Measurements from ENCODE around the gene SH3BGRL3.

DNA sequence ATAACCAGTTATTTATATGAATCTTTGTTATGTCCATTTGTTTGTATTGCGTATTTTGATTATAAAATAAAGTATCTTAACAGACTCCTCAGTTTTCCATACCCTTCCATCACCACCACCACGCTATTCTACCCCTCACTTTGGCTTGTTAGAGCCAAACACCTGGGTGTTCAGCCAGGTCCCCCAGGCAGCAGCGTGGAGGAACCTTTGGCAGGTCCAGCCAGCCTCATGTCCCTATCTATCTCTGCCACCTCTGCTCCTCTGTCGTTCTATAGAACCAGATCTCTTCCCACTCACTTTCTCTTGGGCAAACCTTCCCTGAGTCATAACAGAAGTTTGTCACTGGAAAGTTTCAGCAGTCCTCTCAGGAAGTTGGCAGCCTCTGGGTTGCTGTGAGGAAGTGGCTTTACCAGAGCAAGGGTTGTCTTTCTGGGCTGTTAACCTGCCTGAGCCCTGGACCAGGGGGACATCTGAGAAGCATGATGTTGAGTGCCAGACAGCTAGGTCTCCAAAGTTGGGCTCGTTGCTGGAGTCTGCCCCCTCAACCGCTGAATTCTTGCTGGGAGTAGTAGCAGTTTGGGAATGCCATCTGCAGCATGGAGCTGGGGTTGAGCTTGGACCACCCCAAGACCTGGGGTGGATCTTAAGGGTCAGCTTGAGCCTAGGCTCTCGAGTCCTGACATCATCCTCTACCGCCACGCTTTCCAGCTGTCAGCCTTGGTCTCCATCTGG lies 996 bp upstream of the SH3BGRL3 start:
- TF ChIP-seq, protein P1, sequence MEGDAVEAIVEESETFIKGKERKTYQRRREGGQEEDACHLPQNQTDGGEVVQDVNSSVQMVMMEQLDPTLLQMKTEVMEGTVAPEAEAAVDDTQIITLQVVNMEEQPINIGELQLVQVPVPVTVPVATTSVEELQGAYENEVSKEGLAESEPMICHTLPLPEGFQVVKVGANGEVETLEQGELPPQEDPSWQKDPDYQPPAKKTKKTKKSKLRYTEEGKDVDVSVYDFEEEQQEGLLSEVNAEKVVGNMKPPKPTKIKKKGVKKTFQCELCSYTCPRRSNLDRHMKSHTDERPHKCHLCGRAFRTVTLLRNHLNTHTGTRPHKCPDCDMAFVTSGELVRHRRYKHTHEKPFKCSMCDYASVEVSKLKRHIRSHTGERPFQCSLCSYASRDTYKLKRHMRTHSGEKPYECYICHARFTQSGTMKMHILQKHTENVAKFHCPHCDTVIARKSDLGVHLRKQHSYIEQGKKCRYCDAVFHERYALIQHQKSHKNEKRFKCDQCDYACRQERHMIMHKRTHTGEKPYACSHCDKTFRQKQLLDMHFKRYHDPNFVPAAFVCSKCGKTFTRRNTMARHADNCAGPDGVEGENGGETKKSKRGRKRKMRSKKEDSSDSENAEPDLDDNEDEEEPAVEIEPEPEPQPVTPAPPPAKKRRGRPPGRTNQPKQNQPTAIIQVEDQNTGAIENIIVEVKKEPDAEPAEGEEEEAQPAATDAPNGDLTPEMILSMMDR (IDR thresholded peaks at IDR 0.05) = no peak
- TF ChIP-seq POLR2AphosphoS5 (IDR thresholded peaks at IDR 0.05; ENCODE audit: low read depth, low read length) = no peak
- no peak for TF ChIP-seq SIN3A (IDR thresholded peaks at IDR 0.05; ENCODE audit: borderline replicate concordance, insufficient read depth, low read depth, low read length)
